ENCODE results near the gene RNF227.

- TF ChIP-seq GATA3 (IDR thresholded peaks at IDR 0.05; ENCODE audit: low read depth, low read length) (no peak), GATA2 (IDR thresholded peaks at IDR 0.05; ENCODE audit: low read depth, low read length) (no peak)
Observed at GRCh38 chr17:7875804-7876370, 40.2 kb downstream of the RNF227 start.
